Stomach (tissue), 9 donors: ENCODE data around the gene SHF. TPM values are rescaled to one million over a fixed set of nuclear protein-coding genes. Genes with fewer than 3 reads are reported as not detected.

Experiments
- DNase-seq, 2 donors: peaks; one replicate each; pipeline versions ENCODE4 v3.0.0 to v3.0.0-alpha.2; 2013 to 2019
- H3K27ac ChIP-seq, 5 donors: fragments of 200-600 bp in 4 of 5; sonication (generic) in 4 of 5; one replicate each; pipeline ENCODE4 v1.5.1; 2013 to 2019; ENCODE audit warnings: mild to moderate bottlenecking in 1 of 5, moderate library complexity in 1 of 5
- H3K27me3 ChIP-seq, 3 donors: fragments of 200-600 bp; sonication (generic); one replicate each; pipeline ENCODE4 v1.5.1; 2017 to 2019; ENCODE audit warnings: mixed run types in 1 of 3
- H3K36me3 ChIP-seq, 4 donors: fragments of 200-600 bp; sonication (generic); 1 replicate in 3 of 4; 2 replicates in 1 of 4; pipeline ENCODE4 v1.5.1; 2016 to 2019
- H3K4me1 ChIP-seq, 4 donors: fragments of 200-600 bp; sonication (generic); one replicate each; pipeline ENCODE4 v1.5.1; 2016 to 2019
- H3K4me3 ChIP-seq, 4 donors: fragments of 200-600 bp; sonication (generic) in 3 of 4; one replicate each; pipeline ENCODE4 v1.5.1; 2016 to 2019; ENCODE audit warnings: mild to moderate bottlenecking in 1 of 4
- H3K9me3 ChIP-seq, 4 donors: fragments of 200-600 bp; sonication (generic); one replicate each; pipeline ENCODE4 v1.5.1; 2016 to 2019
- EP300 ChIP-seq: sonication (generic); formaldehyde crosslinking; IDR thresholded peaks from one replicate; pipeline ENCODE4 v1.6.1; 2017; ENCODE audit warnings: antibody characterized with exemption
- POLR2A ChIP-seq, 4 donors: fragments of 450-650 bp; IDR thresholded peaks; one replicate each; pipeline ENCODE4 v1.6.1; 2016; ENCODE audit warnings: antibody characterized with exemption in 4 of 4, control low read depth in 2 of 4, mild to moderate bottlenecking in 1 of 4, moderate library complexity in 1 of 4
- POLR2AphosphoS5 ChIP-seq, 3 donors: sonication (generic); formaldehyde crosslinking; IDR thresholded peaks; one replicate each; pipeline ENCODE4 v1.6.1; 2016; ENCODE audit warnings: antibody characterized with exemption in 3 of 3
- WGBS, 5 donors: extraction: QIAGEN DNeasy Blood & Tissue Kit in 3 of 5; methylation state at CpG; one replicate each; pipeline versions ENCODE4 v1.1.5 to v1.1.7; 2013 to 2018; 5-methylcytosine and 5-hydroxymethylcytosine counted together
- intact Hi-C: fragments of 100-400 bp; cut with DNase I; formaldehyde crosslinking; loops from one replicate; pipeline ENCODE4 v1.15.1; 2023; ENCODE audit warnings: low total_unique reads
- polyA plus RNA-seq, 3 donors: library from polyadenylated mRNA; stranded (reverse); fragments of 200-250 nt; gene quantifications; one replicate each; pipeline ENCODE4 v1.2.3, GENCODE V29; 2013
- total RNA-seq, 5 donors: library from RNA; depleted of rRNA; stranded (reverse); fragments of >200 nt; gene quantifications; one replicate each; pipeline versions ENCODE4 v1.1.0 to v1.2.3, GENCODE V29; 2014 to 2016
- TF ChIP-seq, protein P1 (sequence below), 7 experiments: fragments of 450-650 bp in 4 of 7; fragments of 200-600 bp in 3 of 7; sonication (generic) in 3 of 7; IDR thresholded peaks; one replicate each; pipeline ENCODE4 v1.5.1; 2016 to 2019; ENCODE audit warnings: antibody characterized with exemption in 7 of 7, control low read depth in 2 of 7, mild to moderate bottlenecking in 1 of 7
- donor health status: healthy with polysubstance abuse.
- donor health status: Bipolar disorder and iron deficiency.
- donor health status: healthy.

SHF gene
- total and polyA plus RNA-seq, 8 donors = 0.43 to 15.9 (median 6.1) TPM

DNA sequence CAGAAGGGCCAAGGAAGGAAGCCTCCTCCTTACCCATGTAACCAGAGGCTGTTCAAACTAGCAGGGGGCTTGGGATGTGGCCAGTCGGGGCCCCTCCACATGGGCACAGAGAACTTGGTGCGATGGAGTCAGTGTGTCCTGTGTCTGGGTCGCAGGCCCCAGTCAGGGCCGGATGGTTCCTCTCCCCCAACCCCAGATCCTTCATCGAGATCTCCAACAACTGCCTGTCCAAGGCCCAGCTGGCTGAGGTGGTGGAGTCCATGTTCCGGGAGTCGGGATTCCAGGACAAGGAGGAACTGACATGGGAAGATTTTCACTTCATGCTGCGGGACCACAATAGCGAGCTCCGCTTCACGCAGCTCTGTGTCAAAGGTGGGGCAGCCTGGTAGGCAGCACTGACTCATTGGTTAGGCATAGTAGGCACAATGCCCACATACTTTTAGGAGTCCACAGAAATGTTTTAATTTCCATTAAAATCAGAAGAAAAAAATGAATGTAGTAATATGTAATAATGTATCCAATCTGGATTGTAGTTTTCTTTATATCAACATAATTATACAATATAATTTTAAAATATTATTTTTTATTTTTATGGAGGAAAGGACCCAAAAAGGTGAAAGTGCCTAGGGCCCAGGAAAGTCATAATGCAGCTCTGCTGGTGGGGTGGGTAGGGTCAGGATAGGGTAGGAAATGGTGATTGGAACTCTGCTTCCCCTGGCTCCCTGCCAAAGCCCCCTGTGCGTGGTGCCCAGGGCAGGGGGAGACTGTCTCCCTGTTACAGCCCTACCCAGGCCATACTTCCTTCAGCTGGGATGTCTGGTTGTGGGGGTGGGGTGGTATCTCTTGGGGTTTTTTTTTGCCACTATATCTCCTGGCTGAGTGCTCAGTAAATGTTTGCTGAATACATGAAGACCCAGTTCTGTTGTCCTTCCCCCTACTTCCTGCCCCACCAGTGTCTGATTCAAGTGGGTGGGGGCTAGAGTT lies 39.4 kb downstream of the SHF start:
- H3K4me1 ChIP-seq = peaks cover 0 to 9% (median 2%) of the 10 kb centered on the region in 4 donors
- no peak overlapping the region for H3K4me3 ChIP-seq
- no peak overlapping the region for H3K27ac ChIP-seq
- intact Hi-C loops = no loop called here
- WGBS, 5 donors = 80 to 91% (median 86%) methylated on average over 9 to 12 of the region's 12 CpGs
- no peak for TF ChIP-seq POLR2AphosphoS5 (IDR thresholded peaks at IDR 0.05)
- TF ChIP-seq POLR2A (IDR thresholded peaks at IDR 0.05) = no peak
- TF ChIP-seq EP300 = no peak
- TF ChIP-seq, protein P1, sequence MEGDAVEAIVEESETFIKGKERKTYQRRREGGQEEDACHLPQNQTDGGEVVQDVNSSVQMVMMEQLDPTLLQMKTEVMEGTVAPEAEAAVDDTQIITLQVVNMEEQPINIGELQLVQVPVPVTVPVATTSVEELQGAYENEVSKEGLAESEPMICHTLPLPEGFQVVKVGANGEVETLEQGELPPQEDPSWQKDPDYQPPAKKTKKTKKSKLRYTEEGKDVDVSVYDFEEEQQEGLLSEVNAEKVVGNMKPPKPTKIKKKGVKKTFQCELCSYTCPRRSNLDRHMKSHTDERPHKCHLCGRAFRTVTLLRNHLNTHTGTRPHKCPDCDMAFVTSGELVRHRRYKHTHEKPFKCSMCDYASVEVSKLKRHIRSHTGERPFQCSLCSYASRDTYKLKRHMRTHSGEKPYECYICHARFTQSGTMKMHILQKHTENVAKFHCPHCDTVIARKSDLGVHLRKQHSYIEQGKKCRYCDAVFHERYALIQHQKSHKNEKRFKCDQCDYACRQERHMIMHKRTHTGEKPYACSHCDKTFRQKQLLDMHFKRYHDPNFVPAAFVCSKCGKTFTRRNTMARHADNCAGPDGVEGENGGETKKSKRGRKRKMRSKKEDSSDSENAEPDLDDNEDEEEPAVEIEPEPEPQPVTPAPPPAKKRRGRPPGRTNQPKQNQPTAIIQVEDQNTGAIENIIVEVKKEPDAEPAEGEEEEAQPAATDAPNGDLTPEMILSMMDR (IDR thresholded peaks at IDR 0.05) = no peak
- peaks cover 19 to 64% (median 39%) of the 10 kb centered on the region in 4 donors for H3K36me3 ChIP-seq
- no peak for DNase-seq
- H3K9me3 ChIP-seq = no peaks in the 10 kb centered on the region
- no peaks in the 10 kb centered on the region for H3K27me3 ChIP-seq

DNA sequence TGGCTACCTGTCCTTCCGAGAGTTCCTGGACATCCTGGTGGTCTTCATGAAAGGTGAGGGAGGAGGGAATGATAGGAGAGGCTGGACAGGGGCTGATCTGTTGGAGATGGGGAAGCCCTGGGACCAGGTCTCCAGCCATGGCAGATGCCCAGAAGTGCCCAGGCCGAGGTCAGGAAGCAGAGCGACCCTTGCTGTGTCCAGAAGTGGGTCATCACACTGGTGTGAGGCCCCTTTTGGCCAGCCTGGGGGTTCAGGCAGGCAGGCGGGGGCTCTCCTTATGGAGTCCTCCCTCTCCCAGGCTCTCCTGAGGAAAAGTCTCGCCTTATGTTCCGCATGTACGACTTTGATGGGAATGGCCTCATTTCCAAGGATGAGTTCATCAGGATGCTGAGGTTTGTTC lies 40.2 kb downstream of the SHF start:
- intact Hi-C loops = no loop called here
- Histone ChIP-seq H3K9me3 (no peaks in the 10 kb centered on the region), H3K4me1 (peaks cover 0 to 9% (median 2%) of the 10 kb centered on the region in 4 donors), H3K27me3 (no peaks in the 10 kb centered on the region), H3K27ac (no peak overlapping the region), H3K4me3 (no peak overlapping the region), H3K36me3 (peaks cover 19 to 69% (median 42%) of the 10 kb centered on the region in 4 donors)
- DNase-seq = no peak
- 89 to 96% (median 95%) methylated on average over 7 of the region's 7 CpGs for WGBS, 5 donors
- TF ChIP-seq, protein P1 (IDR thresholded peaks at IDR 0.05) = no peak
- TF ChIP-seq EP300 = no peak

DNA sequence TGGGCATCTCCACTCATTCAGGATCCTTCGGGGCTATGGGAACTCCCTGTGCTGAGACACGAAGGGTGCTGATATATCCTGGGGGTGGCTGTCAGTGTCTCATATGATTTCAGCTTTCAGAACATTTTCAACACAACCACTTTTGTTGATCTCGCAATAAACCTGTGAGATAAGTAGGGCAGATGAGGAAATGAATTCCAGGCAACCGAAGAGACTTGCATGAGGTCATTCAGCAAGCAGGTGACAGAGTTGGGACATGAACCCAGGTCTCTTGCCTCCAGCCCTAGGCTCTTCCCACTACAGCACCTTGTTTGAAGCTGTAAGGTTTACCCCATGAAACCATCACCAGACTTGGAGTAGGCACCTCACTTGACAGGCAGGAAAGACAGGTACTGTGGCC lies 41.4 kb downstream of the SHF start:
- Histone ChIP-seq H3K36me3 (peaks cover 9 to 63% (median 30%) of the 10 kb centered on the region in 4 donors), H3K9me3 (no peaks in the 10 kb centered on the region), H3K4me1 (peaks cover 0 to 9% (median 2%) of the 10 kb centered on the region in 4 donors), H3K27ac (peak overlapping the region in 1 of 5 donors; percentile 4), H3K4me3 (no peak overlapping the region), H3K27me3 (no peaks in the 10 kb centered on the region)
- intact Hi-C loops = no loop called here
- WGBS, 5 donors = 65 to 73% (median 68%) methylated on average over 4 of the region's 4 CpGs
- no peak for TF ChIP-seq POLR2AphosphoS5 (IDR thresholded peaks at IDR 0.05)
- no peak for TF ChIP-seq EP300
- TF ChIP-seq, protein P1 (IDR thresholded peaks at IDR 0.05) = no peak
- DNase-seq = no peak

DNA sequence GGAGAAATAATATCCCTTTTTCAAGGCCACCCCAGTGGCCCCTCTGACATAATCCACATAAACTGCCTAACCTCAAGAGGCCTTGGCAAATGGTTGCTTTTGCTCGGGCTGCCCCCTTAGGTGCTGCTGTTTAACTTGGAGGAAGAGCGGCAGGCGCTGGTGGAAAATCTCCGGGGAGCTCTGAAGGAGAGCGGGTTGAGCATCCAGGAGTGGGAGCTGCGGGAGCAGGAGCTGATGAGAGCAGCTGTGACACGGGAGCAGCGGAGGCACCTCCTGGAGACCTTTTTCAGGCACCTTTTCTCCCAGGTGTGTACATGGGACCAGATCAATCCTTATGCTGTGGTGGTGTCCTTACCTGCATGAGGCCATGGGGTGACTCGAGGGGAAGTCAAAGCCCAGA lies 43.0 kb downstream of the SHF start:
- no peaks in the 10 kb centered on the region for H3K27me3 ChIP-seq
- no peak overlapping the region for H3K27ac ChIP-seq
- intact Hi-C loops = no loop called here
- WGBS, 5 donors = 80 to 87% (median 82%) methylated on average over 9 of the region's 9 CpGs
- H3K9me3 ChIP-seq = no peaks in the 10 kb centered on the region
- DNase-seq = no peak
- H3K36me3 ChIP-seq = peaks cover 4 to 60% (median 21%) of the 10 kb centered on the region in 4 donors
- TF ChIP-seq POLR2A (IDR thresholded peaks at IDR 0.05) (no peak), EP300 (no peak), POLR2AphosphoS5 (IDR thresholded peaks at IDR 0.05) (no peak)
- TF ChIP-seq, protein P1 (IDR thresholded peaks at IDR 0.05) = no peak
- peaks cover 3 to 9% (median 6%) of the 10 kb centered on the region in 4 donors for H3K4me1 ChIP-seq
- H3K4me3 ChIP-seq = no peak overlapping the region
